ENCODE results near the gene ZNF566. TPM values are rescaled to one million over a fixed set of nuclear protein-coding genes. Genes with fewer than 3 reads are reported as not detected.

Gene ZNF566
- total and polyA plus RNA-seq, 2 donors (not counting 3 experiments of a cell fraction or from before 2014, with no cell fraction given) = 4.7 to 8.5 TPM

DNA sequence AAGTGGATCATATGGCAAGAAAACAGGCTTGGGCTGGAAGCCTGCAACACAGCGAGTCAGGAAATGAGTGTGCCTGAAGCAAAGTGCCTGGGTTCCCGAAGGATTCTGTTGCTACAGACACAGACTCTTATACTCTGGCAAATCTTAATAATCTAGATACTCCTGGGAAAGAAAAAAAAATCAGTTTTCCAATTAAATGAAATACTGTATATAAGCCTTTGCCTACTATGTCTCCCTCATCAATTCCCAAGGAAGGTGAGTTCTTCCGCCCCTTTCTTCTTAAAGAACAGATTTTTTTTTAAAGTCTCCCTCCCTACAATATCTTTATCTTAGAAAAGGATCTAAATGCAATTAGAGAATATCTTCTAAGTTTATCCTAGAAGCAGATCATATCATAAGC is 81.3 kb downstream of the ZNF566 start:
- BruUV-seq (replicated peaks) = no TSS peak
- intact Hi-C loops (cut with micrococcal nuclease) (no loop called here), dilution Hi-C loops (cut with MboI; ENCODE audit: extremely low pct_ligation_motif_present, low sequenced_read_pairs) (no loop called here)
- Histone ChIP-seq H3K36me3 (ENCODE audit: control insufficient read depth in 2 of 2, extremely low read depth in 1 of 2, insufficient read depth in 2 of 2, low read length in 2 of 2) (peaks cover 7 to 19% of the 10 kb centered on the region in 2 experiments), H3K4me1 (ENCODE audit: control insufficient read depth, extremely low read depth, insufficient read depth, low read length) (no peaks in the 10 kb centered on the region), H2AFZ (ENCODE audit: low read depth, low read length) (no peak overlapping the region), H3K79me2 (ENCODE audit: control insufficient read depth, insufficient read depth, low read length) (peaks cover 2% of the 10 kb centered on the region), H3K27ac (ENCODE audit: insufficient read depth, low read depth, low read length) (no peak overlapping the region), H3K9me3 (replicated peaks; ENCODE audit: control insufficient read depth, insufficient read depth, low read length) (no peaks in the 10 kb centered on the region), H4K20me1 (replicated peaks; ENCODE audit: control insufficient read depth, extremely low read depth, insufficient read depth, low read length) (no peaks in the 10 kb centered on the region), H3K27me3 (ENCODE audit: control insufficient read depth in 2 of 2, insufficient read depth in 2 of 2, low read length in 2 of 2) (no peaks in the 10 kb centered on the region), H3K4me2 (ENCODE audit: insufficient read depth, low read length) (no peak overlapping the region), H3K9me1 (replicated peaks; ENCODE audit: control insufficient read depth, extremely low read depth, insufficient read depth, low read length) (no peaks in the 10 kb centered on the region), H3K9ac (replicated peaks; ENCODE audit: extremely low read depth, insufficient read depth, low read length) (no peak overlapping the region), H3K4me3 (replicated peaks in 1 of 3; ENCODE audit: insufficient read depth in 1 of 3, low read depth in 1 of 3, low read length in 3 of 3) (no peak overlapping the region)
- ChIA-PET CTCF (no interaction called here), POLR2A (no interaction called here)
- DNase-seq (ENCODE audit: low read depth, low spot score) (no peak), FAIRE-seq (no peak)
- TF ChIP-seq, protein P1, sequence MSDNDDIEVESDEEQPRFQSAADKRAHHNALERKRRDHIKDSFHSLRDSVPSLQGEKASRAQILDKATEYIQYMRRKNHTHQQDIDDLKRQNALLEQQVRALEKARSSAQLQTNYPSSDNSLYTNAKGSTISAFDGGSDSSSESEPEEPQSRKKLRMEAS (IDR thresholded peaks at IDR 0.05; ENCODE audit: insufficient read depth, insufficient read length) = no peak
- no peak for TF ChIP-seq GATA2 (IDR thresholded peaks at IDR 0.05; ENCODE audit: insufficient read depth, insufficient read length, low read depth, low read length)
- TF ChIP-seq MYC (IDR thresholded peaks at IDR 0.05; ENCODE audit: low read depth, low read length) = no peak
- no peak for TF ChIP-seq POLR2AphosphoS5 (IDR thresholded peaks at IDR 0.05; ENCODE audit: insufficient read depth, low read depth, low read length)
- TF ChIP-seq EZH2 (IDR thresholded peaks at IDR 0.05; ENCODE audit: borderline replicate concordance, low read depth, low read length, severe bottlenecking) = no peak
- no peak for TF ChIP-seq FOS (IDR thresholded peaks at IDR 0.05; ENCODE audit: borderline replicate concordance, insufficient read depth, low read length)
- TF ChIP-seq JUN (IDR thresholded peaks at IDR 0.05; ENCODE audit: borderline replicate concordance, insufficient read depth, insufficient read length, low read depth) = no peak
- TF ChIP-seq POLR2A (IDR thresholded peaks at IDR 0.05; ENCODE audit: low read depth, low read length) = no peak
- TF ChIP-seq, protein P2, sequence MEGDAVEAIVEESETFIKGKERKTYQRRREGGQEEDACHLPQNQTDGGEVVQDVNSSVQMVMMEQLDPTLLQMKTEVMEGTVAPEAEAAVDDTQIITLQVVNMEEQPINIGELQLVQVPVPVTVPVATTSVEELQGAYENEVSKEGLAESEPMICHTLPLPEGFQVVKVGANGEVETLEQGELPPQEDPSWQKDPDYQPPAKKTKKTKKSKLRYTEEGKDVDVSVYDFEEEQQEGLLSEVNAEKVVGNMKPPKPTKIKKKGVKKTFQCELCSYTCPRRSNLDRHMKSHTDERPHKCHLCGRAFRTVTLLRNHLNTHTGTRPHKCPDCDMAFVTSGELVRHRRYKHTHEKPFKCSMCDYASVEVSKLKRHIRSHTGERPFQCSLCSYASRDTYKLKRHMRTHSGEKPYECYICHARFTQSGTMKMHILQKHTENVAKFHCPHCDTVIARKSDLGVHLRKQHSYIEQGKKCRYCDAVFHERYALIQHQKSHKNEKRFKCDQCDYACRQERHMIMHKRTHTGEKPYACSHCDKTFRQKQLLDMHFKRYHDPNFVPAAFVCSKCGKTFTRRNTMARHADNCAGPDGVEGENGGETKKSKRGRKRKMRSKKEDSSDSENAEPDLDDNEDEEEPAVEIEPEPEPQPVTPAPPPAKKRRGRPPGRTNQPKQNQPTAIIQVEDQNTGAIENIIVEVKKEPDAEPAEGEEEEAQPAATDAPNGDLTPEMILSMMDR (IDR thresholded peaks at IDR 0.05; ENCODE audit: extremely low read depth in 1 of 2, insufficient read depth in 1 of 2, low read depth in 1 of 2, low read length in 2 of 2) = no peak
